ENCODE measurements around the gene SLC6A7.

SLC6A7 gene

DNA sequence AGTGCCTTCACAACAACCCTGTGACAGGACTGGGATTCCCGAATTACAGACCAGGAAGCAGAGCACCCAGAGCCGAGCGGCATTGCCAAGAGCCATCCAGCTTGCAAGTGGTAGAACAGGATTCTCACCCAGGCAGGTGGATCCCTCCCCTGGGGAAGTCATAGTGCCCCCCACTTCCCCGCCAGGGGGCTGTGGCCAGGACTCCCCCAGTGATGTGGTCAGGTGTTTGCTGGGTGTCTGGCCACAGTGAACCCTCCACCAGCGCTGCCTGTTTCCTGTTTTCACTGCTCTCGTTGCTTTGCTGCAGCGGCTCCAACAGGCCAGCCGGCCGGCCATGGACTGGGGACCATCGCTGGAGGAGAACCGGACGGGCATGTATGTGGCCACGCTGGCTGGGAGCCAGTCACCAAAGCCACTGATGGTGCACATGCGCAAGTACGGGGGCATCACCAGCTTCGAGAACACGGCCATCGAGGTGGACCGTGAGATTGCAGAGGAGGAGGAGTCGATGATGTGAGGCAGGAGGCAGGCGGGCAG is 19.3 kb downstream of the SLC6A7 start:
- no peak overlapping the region for H3K4me3 ChIP-seq (ENCODE audit: low read depth, low read length)
- ChIA-PET CTCF (interaction anchor here (0.7 to 5.2 kb wide), 5 partner anchors 9 to 79 kb away, joined by 3 to 35 read pairs (median 6); no protein-coding TSS in a partner anchor), POLR2A (no interaction called here)
- DNase-seq (ENCODE audit: low read depth, low spot score) = no peak
- TF ChIP-seq, protein P1, sequence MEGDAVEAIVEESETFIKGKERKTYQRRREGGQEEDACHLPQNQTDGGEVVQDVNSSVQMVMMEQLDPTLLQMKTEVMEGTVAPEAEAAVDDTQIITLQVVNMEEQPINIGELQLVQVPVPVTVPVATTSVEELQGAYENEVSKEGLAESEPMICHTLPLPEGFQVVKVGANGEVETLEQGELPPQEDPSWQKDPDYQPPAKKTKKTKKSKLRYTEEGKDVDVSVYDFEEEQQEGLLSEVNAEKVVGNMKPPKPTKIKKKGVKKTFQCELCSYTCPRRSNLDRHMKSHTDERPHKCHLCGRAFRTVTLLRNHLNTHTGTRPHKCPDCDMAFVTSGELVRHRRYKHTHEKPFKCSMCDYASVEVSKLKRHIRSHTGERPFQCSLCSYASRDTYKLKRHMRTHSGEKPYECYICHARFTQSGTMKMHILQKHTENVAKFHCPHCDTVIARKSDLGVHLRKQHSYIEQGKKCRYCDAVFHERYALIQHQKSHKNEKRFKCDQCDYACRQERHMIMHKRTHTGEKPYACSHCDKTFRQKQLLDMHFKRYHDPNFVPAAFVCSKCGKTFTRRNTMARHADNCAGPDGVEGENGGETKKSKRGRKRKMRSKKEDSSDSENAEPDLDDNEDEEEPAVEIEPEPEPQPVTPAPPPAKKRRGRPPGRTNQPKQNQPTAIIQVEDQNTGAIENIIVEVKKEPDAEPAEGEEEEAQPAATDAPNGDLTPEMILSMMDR (IDR thresholded peaks at IDR 0.05; ENCODE audit: insufficient read depth, low read length, missing control alignments) = no peak

DNA sequence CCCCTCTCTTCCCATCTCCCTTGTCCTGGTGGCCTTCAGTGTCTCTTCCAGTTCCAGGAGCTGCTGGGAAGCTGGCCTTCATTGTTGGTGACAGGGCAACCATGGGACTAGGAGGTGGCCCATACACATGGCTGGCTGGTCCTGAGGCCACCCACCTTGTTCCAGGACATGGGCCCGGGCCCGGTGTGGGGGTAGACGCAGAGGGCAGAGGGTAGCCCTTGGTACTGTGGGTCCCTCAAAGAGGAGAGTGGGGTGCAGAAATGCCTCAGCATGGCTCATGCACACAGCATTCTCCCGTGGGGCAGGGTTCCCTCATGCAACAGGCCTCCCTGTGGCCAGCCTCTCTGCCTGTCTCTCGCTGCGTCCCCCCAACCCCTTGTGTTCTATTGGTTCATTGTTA is 20.8 kb downstream of the SLC6A7 start:
- CTCF ChIA-PET = interaction anchor here (0.7 to 1.1 kb wide), 3 partner anchors 8 to 92 kb away, joined by 3 to 4 read pairs (median 3); no protein-coding TSS in a partner anchor
- POLR2A ChIA-PET = no interaction called here
- no peak overlapping the region for H3K4me3 ChIP-seq (ENCODE audit: low read depth, low read length)

DNA sequence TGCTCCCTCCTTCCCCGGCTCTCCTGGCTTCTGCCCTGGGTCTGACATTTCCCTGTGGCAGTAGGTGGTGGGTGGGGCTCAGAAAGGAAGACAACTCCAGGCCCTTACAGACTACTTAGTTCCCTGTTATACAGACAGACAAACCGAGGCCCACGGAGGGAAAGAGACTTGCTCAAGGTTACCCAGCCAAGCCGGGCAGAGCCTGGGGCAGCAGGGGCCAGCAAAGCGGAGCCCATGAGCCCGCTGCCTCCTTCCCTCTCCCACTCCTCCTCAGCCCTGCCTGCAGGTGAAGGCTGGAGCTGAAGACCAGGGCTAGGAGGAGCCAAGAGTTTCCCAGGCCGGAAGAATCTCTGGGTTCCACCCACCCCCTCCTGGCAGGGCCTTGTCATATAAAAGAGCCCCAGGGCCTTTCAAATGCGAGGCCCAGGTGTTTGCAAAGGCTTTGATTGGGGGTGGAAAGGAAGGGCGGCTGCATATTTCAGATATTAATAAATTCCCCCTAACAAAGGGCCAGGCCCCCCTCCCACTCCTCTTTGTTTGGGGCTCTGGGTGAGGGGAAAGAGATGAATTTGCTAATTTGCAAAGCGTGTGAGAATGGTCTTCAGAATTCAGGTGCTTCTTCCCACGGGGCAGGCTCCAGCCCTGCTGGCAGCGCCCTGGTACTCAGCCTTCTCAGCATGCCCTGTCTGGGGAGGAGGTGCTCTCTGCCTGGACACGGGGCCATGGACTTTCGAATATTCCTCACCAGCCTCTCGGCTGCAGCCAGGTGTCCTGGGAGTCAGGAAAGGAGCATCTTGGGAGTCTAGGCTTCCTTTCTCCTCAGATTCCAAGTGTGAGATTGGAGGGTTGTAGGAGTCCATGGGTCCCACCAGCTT is 21.5 kb downstream of the SLC6A7 start:
- ChIA-PET CTCF (interaction anchor here (0.8 to 1.1 kb wide), 3 partner anchors 10 to 93 kb away, joined by 3 read pairs; no protein-coding TSS in a partner anchor), POLR2A (no interaction called here)
- TF ChIP-seq, protein P1 (IDR thresholded peaks at IDR 0.05; ENCODE audit: insufficient read depth, low read length, missing control alignments) = no peak
- DNase-seq (ENCODE audit: low read depth, low spot score) = no peak
- H3K4me3 ChIP-seq (ENCODE audit: low read depth, low read length) = no peak overlapping the region

More for the DNA sequence above, 20.8 kb downstream of the SLC6A7 start:
- no peak for DNase-seq (ENCODE audit: low read depth, low spot score)
- TF ChIP-seq, protein P1 (IDR thresholded peaks at IDR 0.05; ENCODE audit: insufficient read depth, low read length, missing control alignments) = no peak

DNA sequence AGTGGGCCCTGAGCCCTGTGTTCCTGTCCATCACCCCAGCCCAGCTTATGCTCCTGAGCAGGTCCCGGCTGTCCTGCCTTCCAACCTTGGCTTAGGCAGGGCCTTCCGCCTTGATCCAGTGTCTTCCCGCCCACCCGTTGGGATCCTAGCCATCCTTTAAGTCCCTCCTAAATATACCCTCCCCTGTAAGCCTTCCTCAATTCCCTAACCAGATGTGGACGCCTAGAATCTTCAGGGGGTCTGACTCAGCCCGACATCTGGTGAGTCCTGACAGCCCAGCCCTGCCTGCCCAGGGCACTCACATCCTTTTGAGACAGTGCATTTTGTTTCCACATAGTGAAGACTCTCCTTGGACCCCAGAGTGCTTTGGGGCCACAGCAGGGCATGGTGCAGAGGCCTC is 23.7 kb downstream of the SLC6A7 start:
- ChIA-PET CTCF (interaction anchor here (1.5 to 9.9 kb wide), 7 partner anchors 39 to 377 kb away, joined by 4 to 222 read pairs (median 27); no protein-coding TSS in a partner anchor), POLR2A (interaction anchor here (1.0 to 2.0 kb wide), 3 partner anchors 8 to 67 kb away, joined by 3 to 5 read pairs (median 3); partner anchors contain the start of gene PDGFRB)
- H3K4me3 ChIP-seq (ENCODE audit: low read depth, low read length) = no peak overlapping the region
- TF ChIP-seq, protein P1 (IDR thresholded peaks at IDR 0.05; ENCODE audit: insufficient read depth, low read length, missing control alignments) = no peak
- no peak for DNase-seq (ENCODE audit: low read depth, low spot score)

DNA sequence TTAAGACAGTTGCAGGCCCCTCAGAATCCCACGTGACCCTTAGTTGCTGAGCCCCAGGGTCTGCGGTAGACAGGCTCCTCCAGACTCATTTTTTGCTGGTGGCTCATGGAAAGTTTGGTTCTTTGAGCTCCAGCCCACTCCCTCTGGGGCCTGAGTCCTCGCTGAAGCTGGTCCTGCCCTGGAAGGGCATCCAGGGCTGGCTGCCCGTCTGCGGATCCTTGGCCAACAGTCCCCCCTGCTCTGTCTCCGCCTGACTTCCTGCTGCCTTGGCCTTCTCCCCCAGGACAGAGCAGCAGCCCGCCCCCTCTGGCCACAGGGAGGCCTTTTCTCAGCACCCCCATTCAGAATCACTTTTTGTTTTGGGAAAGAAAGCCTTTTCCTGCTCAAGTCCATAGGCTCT is 24.4 kb downstream of the SLC6A7 start:
- no peak overlapping the region for H3K4me3 ChIP-seq (ENCODE audit: low read depth, low read length)
- TF ChIP-seq, protein P1 (IDR thresholded peaks at IDR 0.05; ENCODE audit: insufficient read depth, low read length, missing control alignments) = peak; percentile 21
- no peak for DNase-seq (ENCODE audit: low read depth, low spot score)
- ChIA-PET CTCF (interaction anchor here (1.0 to 9.9 kb wide), 14 partner anchors 13 to 378 kb away, joined by 3 to 222 read pairs (median 6); no protein-coding TSS in a partner anchor), POLR2A (interaction anchor here (1.0 to 2.0 kb wide), 3 partner anchors 9 to 68 kb away, joined by 3 to 5 read pairs (median 3); partner anchors contain the start of gene PDGFRB)

Data from AG04449 (cell line).